ENCODE data around the gene SCUBE1.

Gene SCUBE1

DNA sequence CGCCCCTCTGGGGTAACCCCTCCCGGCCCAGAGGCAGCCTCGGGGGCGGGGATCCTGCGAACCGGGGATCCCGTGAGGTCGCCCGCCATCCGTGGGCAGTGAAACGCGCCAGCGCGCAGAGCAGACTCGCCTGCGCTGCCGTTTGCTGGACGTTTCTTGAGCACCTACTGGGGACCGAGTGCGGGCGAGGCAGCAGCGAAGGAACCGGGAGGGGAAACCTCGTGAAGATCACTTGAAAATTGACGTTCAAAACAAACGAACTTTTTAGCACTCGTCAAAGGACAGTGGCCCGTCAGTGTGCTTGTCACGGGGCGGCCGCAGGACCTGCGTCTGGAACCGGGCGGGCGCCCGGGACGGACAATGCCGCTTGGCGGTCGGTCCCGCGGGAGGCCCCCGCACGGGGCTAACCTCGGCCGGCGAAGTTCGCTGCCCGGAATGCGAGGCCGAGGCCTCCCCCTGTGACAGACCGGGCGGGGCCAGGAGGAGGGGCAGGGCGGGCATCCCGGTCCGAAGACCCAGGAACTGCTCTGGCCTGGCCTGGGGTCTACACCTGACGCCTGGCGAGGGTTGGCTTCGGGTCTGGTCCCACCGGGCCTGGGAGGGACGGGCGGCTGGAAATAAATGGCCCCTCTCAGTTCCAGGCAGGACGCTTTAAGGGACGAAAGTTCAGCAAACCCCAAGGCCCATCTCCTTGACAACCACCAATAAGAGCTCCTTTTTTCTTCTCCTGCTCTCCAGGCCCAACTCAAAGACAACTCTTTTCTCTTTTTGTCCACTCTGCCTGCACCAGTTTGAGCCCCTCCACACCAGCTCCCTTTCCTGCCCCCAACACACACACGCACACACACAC is 723 bp upstream of the SCUBE1 start:
- Histone ChIP-seq H3K9me3 (ENCODE audit: low read length) (no peaks in the 10 kb centered on the region), H4K20me1 (ENCODE audit: insufficient read depth, low read length) (no peaks in the 10 kb centered on the region), H3K9ac (ENCODE audit: low read length) (no peak overlapping the region), H3K4me3 (ENCODE audit: low read depth, low read length, poor library complexity, severe bottlenecking) (no peak overlapping the region), H3F3A (ENCODE audit: insufficient read depth, low read length) (no peaks in the 10 kb centered on the region), H2AFZ (ENCODE audit: low read length) (no peak overlapping the region), H3K27ac (ENCODE audit: low read depth, low read length, poor library complexity, severe bottlenecking) (no peak overlapping the region), H3K27me3 (ENCODE audit: insufficient read depth, low read length) (no peaks in the 10 kb centered on the region), H3K79me2 (ENCODE audit: insufficient read depth, low read length) (no peaks in the 10 kb centered on the region), H3K4me2 (ENCODE audit: low read length) (no peak overlapping the region), H3K9me2 (ENCODE audit: low read depth, low read length) (no peaks in the 10 kb centered on the region), H3K36me3 (ENCODE audit: insufficient read depth, low read length) (no peaks in the 10 kb centered on the region), H3K4me1 (ENCODE audit: insufficient read depth, low read length, severe bottlenecking) (no peaks in the 10 kb centered on the region)
- TF ChIP-seq, protein P1, sequence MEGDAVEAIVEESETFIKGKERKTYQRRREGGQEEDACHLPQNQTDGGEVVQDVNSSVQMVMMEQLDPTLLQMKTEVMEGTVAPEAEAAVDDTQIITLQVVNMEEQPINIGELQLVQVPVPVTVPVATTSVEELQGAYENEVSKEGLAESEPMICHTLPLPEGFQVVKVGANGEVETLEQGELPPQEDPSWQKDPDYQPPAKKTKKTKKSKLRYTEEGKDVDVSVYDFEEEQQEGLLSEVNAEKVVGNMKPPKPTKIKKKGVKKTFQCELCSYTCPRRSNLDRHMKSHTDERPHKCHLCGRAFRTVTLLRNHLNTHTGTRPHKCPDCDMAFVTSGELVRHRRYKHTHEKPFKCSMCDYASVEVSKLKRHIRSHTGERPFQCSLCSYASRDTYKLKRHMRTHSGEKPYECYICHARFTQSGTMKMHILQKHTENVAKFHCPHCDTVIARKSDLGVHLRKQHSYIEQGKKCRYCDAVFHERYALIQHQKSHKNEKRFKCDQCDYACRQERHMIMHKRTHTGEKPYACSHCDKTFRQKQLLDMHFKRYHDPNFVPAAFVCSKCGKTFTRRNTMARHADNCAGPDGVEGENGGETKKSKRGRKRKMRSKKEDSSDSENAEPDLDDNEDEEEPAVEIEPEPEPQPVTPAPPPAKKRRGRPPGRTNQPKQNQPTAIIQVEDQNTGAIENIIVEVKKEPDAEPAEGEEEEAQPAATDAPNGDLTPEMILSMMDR (IDR thresholded peaks at IDR 0.05; ENCODE audit: low read length): no peak
- no peak for TF ChIP-seq EZH2 (IDR thresholded peaks at IDR 0.05; ENCODE audit: borderline replicate concordance, low read length)

DNA sequence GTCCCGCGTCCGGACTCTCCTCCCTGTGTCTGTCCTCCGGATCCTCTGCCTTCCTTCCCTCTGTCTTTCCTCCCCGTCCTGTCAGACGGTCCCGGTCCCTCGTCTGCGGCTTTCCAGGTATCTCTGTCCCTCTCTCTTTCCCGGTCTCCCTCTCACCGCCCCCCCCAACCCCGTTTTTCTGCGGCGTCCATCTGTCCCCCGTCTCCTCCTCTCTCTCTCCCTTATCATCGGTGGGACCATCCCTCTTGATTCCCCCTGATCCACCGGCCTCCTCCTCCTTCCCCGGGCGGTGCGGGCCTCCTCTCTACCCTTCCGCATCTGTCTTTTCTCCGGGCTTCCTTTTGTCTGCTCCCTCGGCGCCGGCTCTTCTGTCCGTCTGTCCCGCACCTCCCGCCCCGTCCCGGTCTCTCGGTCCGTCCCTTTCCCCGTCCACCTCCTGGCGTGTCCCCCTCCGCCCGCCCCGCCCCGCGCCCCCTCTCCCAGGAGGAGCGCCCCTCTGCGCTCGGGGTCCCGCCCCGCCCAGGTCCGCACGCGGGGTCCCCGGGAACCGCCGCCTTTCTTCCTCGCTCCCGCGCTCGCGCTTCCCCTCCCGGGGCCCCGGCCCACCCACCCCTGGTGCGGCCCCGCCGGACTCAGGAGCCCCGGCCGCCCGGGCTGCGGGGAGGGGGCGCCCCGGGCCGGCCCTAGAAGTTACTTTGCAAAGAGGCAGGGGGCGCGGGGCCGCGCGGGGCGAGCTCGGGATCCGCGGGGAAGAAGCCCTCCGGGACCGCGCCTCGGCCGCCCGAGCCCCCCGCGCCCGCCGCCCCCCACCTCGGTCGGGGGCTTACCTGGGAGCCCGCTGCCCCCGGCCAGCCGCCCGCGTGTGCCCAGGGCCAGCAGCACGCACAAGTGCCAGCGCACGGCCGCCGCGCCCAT is 568 bp downstream of the SCUBE1 start:
- Histone ChIP-seq H3K4me2 (ENCODE audit: low read length) (no peak overlapping the region), H3K9me3 (ENCODE audit: low read length) (no peaks in the 10 kb centered on the region), H3K9ac (ENCODE audit: low read length) (no peak overlapping the region), H3K36me3 (ENCODE audit: insufficient read depth, low read length) (no peaks in the 10 kb centered on the region), H3K9me2 (ENCODE audit: low read depth, low read length) (no peaks in the 10 kb centered on the region), H3K27ac (ENCODE audit: low read depth, low read length, poor library complexity, severe bottlenecking) (no peak overlapping the region), H2AFZ (ENCODE audit: low read length) (no peak overlapping the region), H3K79me2 (ENCODE audit: insufficient read depth, low read length) (no peaks in the 10 kb centered on the region), H3K27me3 (ENCODE audit: insufficient read depth, low read length) (no peaks in the 10 kb centered on the region), H3F3A (ENCODE audit: insufficient read depth, low read length) (no peaks in the 10 kb centered on the region), H3K4me1 (ENCODE audit: insufficient read depth, low read length, severe bottlenecking) (no peaks in the 10 kb centered on the region), H4K20me1 (ENCODE audit: insufficient read depth, low read length) (no peaks in the 10 kb centered on the region), H3K4me3 (ENCODE audit: low read depth, low read length, poor library complexity, severe bottlenecking) (no peak overlapping the region)
- TF ChIP-seq, protein P1 (IDR thresholded peaks at IDR 0.05; ENCODE audit: low read length): no peak
- no peak for TF ChIP-seq EZH2 (IDR thresholded peaks at IDR 0.05; ENCODE audit: borderline replicate concordance, low read length)

DNA sequence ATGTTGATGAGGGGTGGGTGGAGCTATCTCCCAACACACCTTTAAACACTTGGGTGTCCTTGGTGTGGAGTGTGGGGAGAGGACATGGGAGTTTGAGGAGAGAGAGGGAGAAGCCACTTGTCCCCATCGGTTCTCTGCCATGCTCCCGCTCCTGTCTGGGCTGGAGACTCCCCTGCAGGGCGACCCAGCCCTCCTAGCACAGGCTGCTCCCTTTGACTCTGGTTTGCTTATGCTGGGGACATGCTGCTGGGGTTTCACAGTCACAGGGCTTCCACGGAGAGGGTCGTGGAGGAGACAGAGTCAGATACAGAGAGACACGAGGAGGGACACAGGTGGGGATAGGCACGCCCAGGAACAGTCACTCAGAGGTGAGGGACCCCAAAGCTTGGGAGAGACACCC is 1.6 kb downstream of the SCUBE1 start:
- Histone ChIP-seq H3K4me2 (ENCODE audit: low read length) (no peak overlapping the region), H3K79me2 (ENCODE audit: insufficient read depth, low read length) (no peaks in the 10 kb centered on the region), H3K9me3 (ENCODE audit: low read length) (no peaks in the 10 kb centered on the region), H3K9ac (ENCODE audit: low read length) (no peak overlapping the region), H3F3A (ENCODE audit: insufficient read depth, low read length) (no peaks in the 10 kb centered on the region), H3K4me1 (ENCODE audit: insufficient read depth, low read length, severe bottlenecking) (no peaks in the 10 kb centered on the region), H2AFZ (ENCODE audit: low read length) (no peak overlapping the region), H4K20me1 (ENCODE audit: insufficient read depth, low read length) (no peaks in the 10 kb centered on the region), H3K36me3 (ENCODE audit: insufficient read depth, low read length) (no peaks in the 10 kb centered on the region), H3K27me3 (ENCODE audit: insufficient read depth, low read length) (peaks cover 2% of the 10 kb centered on the region; the same call in 1 of the 2 replicates), H3K27ac (ENCODE audit: low read depth, low read length, poor library complexity, severe bottlenecking) (no peak overlapping the region), H3K4me3 (ENCODE audit: low read depth, low read length, poor library complexity, severe bottlenecking) (no peak overlapping the region), H3K9me2 (ENCODE audit: low read depth, low read length) (no peaks in the 10 kb centered on the region)
- TF ChIP-seq EZH2 (IDR thresholded peaks at IDR 0.05; ENCODE audit: borderline replicate concordance, low read length): no peak
- TF ChIP-seq, protein P1 (IDR thresholded peaks at IDR 0.05; ENCODE audit: low read length): no peak

Data from OCI-LY1 (cell line).